Uterus (tissue), 4 donors: ENCODE measurements around the gene RAB5B. TPM values are rescaled to one million over a fixed set of nuclear protein-coding genes. Genes with fewer than 3 reads are reported as not detected.
"Not testable (repeated sequence)": the region's sequence is repeated elsewhere in the genome, so short reads cannot be mapped to it uniquely, and the experiment has no call there.

ENCODE experiments used
- DNase-seq, 2 donors: peaks; one replicate each; pipeline ENCODE4 v3.0.0-alpha.2; 2019 to 2020
- H3K27ac ChIP-seq, 2 donors: fragments of 200-600 bp; sonication (generic); 1 replicate in 1 of 2; 2 replicates in 1 of 2; pipeline ENCODE4 v1.5.1; 2016 to 2018
- H3K27me3 ChIP-seq, 2 donors: fragments of 200-600 bp; sonication (generic); one replicate each; pipeline ENCODE4 v1.5.1; 2018 to 2019; ENCODE audit warnings: control low read depth in 1 of 2
- H3K36me3 ChIP-seq, 2 donors: fragments of 200-600 bp; sonication (generic); one replicate each; pipeline ENCODE4 v1.5.1; 2019; ENCODE audit warnings: control low read depth in 1 of 2
- H3K4me1 ChIP-seq, 2 donors: fragments of 200-600 bp; sonication (generic); one replicate each; pipeline ENCODE4 v1.5.1; 2018 to 2019; ENCODE audit warnings: control low read depth in 1 of 2
- H3K4me3 ChIP-seq, 2 donors: fragments of 200-600 bp; sonication (generic); 1 replicate in 1 of 2; 2 replicates in 1 of 2; pipeline ENCODE4 v1.5.1; 2018 to 2019; ENCODE audit warnings: mild to moderate bottlenecking in 1 of 2
- H3K9me3 ChIP-seq, 2 donors: fragments of 200-600 bp; sonication (generic); one replicate each; pipeline ENCODE4 v1.5.1; 2019; ENCODE audit warnings: control low read depth in 1 of 2
- POLR2A ChIP-seq, 2 donors: fragments of 450-650 bp; IDR thresholded peaks; one replicate each; pipeline ENCODE4 v1.6.1; 2016; ENCODE audit warnings: antibody characterized with exemption in 2 of 2, mild to moderate bottlenecking in 1 of 2, moderate library complexity in 1 of 2
- intact Hi-C: fragments of 100-400 bp; cut with DNase I; formaldehyde crosslinking; loops from one replicate; pipeline ENCODE4 v1.15.1; 2023; ENCODE audit warnings: low total_unique reads
- total RNA-seq, 4 donors: library from RNA; depleted of rRNA in 3 of 4; stranded (reverse); fragments of >200 nt in 3 of 4; gene quantifications; one replicate each; pipeline versions ENCODE4 v1.1.0 to v1.2.4, GENCODE V29; 2014 to 2023
- TF ChIP-seq, protein P1 (sequence below), 4 experiments: fragments of 200-600 bp in 2 of 4; fragments of 450-650 bp in 2 of 4; sonication (generic) in 2 of 4; IDR thresholded peaks; one replicate each; pipeline ENCODE4 v1.5.1; 2016 to 2019; ENCODE audit warnings: antibody characterized with exemption in 4 of 4, mild to moderate bottlenecking in 2 of 4, moderate library complexity in 1 of 4
- donor health status: DM: yes; HTN: yes; CAD: no.

Gene RAB5B
- total RNA-seq, 4 donors from 2014 or later, result 49.4 to 128 (median 67.2) TPM

- Histone ChIP-seq H3K4me3 (peak within 1 kb of the TSS; percentile 72 to 79), H3K9me3 (no peaks in the 10 kb centered on the region), H3K4me1 (peaks cover 0 to 14% of the 10 kb centered on the region in 2 donors), H3K27me3 (no peaks in the 10 kb centered on the region), H3K36me3 (no peaks in the 10 kb centered on the region), H3K27ac (peak within 1 kb of the TSS; percentile 91 to 92)
- peak; percentile 96 to 97 for DNase-seq
- intact Hi-C loops, result loop anchor here (10.0 kb wide), 1 partner anchor 47 kb away; the partner anchor contains the start of gene SUOX
- TF ChIP-seq POLR2A (IDR thresholded peaks at IDR 0.05), result peak; percentile 23 to 73
- TF ChIP-seq, protein P1, sequence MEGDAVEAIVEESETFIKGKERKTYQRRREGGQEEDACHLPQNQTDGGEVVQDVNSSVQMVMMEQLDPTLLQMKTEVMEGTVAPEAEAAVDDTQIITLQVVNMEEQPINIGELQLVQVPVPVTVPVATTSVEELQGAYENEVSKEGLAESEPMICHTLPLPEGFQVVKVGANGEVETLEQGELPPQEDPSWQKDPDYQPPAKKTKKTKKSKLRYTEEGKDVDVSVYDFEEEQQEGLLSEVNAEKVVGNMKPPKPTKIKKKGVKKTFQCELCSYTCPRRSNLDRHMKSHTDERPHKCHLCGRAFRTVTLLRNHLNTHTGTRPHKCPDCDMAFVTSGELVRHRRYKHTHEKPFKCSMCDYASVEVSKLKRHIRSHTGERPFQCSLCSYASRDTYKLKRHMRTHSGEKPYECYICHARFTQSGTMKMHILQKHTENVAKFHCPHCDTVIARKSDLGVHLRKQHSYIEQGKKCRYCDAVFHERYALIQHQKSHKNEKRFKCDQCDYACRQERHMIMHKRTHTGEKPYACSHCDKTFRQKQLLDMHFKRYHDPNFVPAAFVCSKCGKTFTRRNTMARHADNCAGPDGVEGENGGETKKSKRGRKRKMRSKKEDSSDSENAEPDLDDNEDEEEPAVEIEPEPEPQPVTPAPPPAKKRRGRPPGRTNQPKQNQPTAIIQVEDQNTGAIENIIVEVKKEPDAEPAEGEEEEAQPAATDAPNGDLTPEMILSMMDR (IDR thresholded peaks at IDR 0.05), result peak in 3 of 4 experiments; percentile 19 to 66 (median 57)
Observed at GRCh38 chr12:56041552-56042429, 67.9 kb downstream of the RAB5B start, which contains the start of gene RPS26. Gene RPS26, plus strand, starts transcription at chr12:56041918. Its CDS starts 249 bp downstream, at chr12:56042167.

- H3K36me3 ChIP-seq, H3K27me3 ChIP-seq, DNase-seq, H3K9me3 ChIP-seq: not testable (repeated sequence)
- intact Hi-C loops, result loop anchor here (10.0 kb wide), 1 partner anchor 48 kb away; the partner anchor contains the start of gene SUOX
- H3K4me1 ChIP-seq, result peaks cover 0 to 14% of the 10 kb centered on the region in 2 donors
- H3K27ac ChIP-seq, result peak overlapping the region; percentile 91 to 92
- peak overlapping the region; percentile 72 to 79 for H3K4me3 ChIP-seq
Observed at GRCh38 chr12:56042430-56042813, 68.5 kb downstream of the RAB5B start.

- DNase-seq, result no peak
- Histone ChIP-seq H3K36me3 (no peaks in the 10 kb centered on the region), H3K27ac (peak overlapping the region; percentile 91 to 92)
Observed at GRCh38 chr12:56042843-56043242, 69.0 kb downstream of the RAB5B start.

More at GRCh38 chr12:56042843-56043242, 69.0 kb downstream of the RAB5B start:
- TF ChIP-seq, protein P1 (IDR thresholded peaks at IDR 0.05), result no peak
- TF ChIP-seq POLR2A (IDR thresholded peaks at IDR 0.05), result no peak
- intact Hi-C loops, result loop anchor here (10.0 kb wide), 1 partner anchor 48 kb away; the partner anchor contains the start of gene SUOX
- Histone ChIP-seq H3K9me3 (no peaks in the 10 kb centered on the region), H3K4me3 (peak overlapping the region; percentile 72 to 79), H3K27me3 (no peaks in the 10 kb centered on the region), H3K4me1 (peaks cover 0 to 14% of the 10 kb centered on the region in 2 donors)

Other genes starting within 250 kb of the RAB5B start
- 100 to 1,000 TPM; 417 to 911 (median 637) TPM for gene CD63, start 245.1 kb upstream of the RAB5B start, total RNA-seq
- 10 to 100 TPM in 1 of 4 donors, 1 to 10 TPM in 2, under 1 TPM in 1; 0.77 to 17.1 (median 5.0) TPM for gene GDF11, start 231.0 kb upstream of the RAB5B start, total RNA-seq
- 100 to 1,000 TPM in 1 of 4 donors, 10 to 100 TPM in 3; 45.9 to 106 (median 66.6) TPM for gene SARNP, start 156.4 kb upstream of the RAB5B start, total RNA-seq
- gene ORMDL2, start 156.0 kb upstream of the RAB5B start, total RNA-seq, result 10 to 100 TPM in 1 of 4 donors, 1 to 10 TPM in 3; 1.3 to 38.6 (median 7.5) TPM
- 100 to 1,000 TPM in 1 of 4 donors, 10 to 100 TPM in 2, 1 to 10 TPM in 1; 4.1 to 100 (median 40.2) TPM for gene DNAJC14, start 144.5 kb upstream of the RAB5B start, total RNA-seq
- 10 to 100 TPM in 2 of 4 donors, 1 to 10 TPM in 2; 5.6 to 36.6 (median 11.4) TPM for gene MMP19, start 131.1 kb upstream of the RAB5B start, total RNA-seq
- gene PYM1, start 46.2 kb upstream of the RAB5B start, total RNA-seq, result 10 to 100 TPM in 3 of 4 donors, 1 to 10 TPM in 1; 8.2 to 26.8 (median 21.9) TPM
- gene DGKA, start 42.9 kb upstream of the RAB5B start, total RNA-seq, result 100 to 1,000 TPM in 1 of 4 donors, 10 to 100 TPM in 3; 24.0 to 183 (median 55.1) TPM
- gene PMEL, start 8.0 kb upstream of the RAB5B start, total RNA-seq, result 1 to 10 TPM in 2 of 4 donors, under 1 TPM in 1, not detected in 1; 0.26 to 3.6 (median 2.9) TPM
- 10 to 100 TPM; 19.0 to 35.6 (median 28.7) TPM for gene CDK2, start 7.2 kb upstream of the RAB5B start, total RNA-seq
- 10 to 100 TPM in 3 of 4 donors, 1 to 10 TPM in 1; 5.1 to 35.5 (median 26.7) TPM for gene SUOX, start 23.2 kb downstream of the RAB5B start, total RNA-seq
- 10 to 100 TPM in 1 of 4 donors, 1 to 10 TPM in 2, not detected in 1; 4.4 to 19.4 (median 5.6) TPM for gene IKZF4, start 47.0 kb downstream of the RAB5B start, total RNA-seq
- gene RPS26, start 67.8 kb downstream of the RAB5B start, total RNA-seq, result 1,000 to 10,000 TPM in 1 of 4 donors, 100 to 1,000 TPM in 1, 10 to 100 TPM in 2; 35.4 to 1,129 (median 240) TPM
- 10 to 100 TPM in 1 of 4 donors, 1 to 10 TPM in 2, under 1 TPM in 1; 0.77 to 29.0 (median 6.5) TPM for gene ERBB3, start 106.1 kb downstream of the RAB5B start, total RNA-seq
- gene PA2G4, start 130.5 kb downstream of the RAB5B start, total RNA-seq, result 100 to 1,000 TPM in 1 of 4 donors, 10 to 100 TPM in 3; 64.4 to 120 (median 81.0) TPM
- 1,000 to 10,000 TPM; 1,022 to 4,789 (median 2,600) TPM for gene RPL41, start 142.6 kb downstream of the RAB5B start, total RNA-seq
- gene ZC3H10, start 144.2 kb downstream of the RAB5B start, total RNA-seq, result 1 to 10 TPM; 1.3 to 9.8 (median 4.2) TPM
- gene ESYT1, start 154.2 kb downstream of the RAB5B start, total RNA-seq, result 100 to 1,000 TPM in 3 of 4 donors, 10 to 100 TPM in 1; 98.4 to 203 (median 134) TPM
- 10 to 100 TPM in 3 of 4 donors, 1 to 10 TPM in 1; 6.7 to 57.5 (median 27.0) TPM for gene MYL6B, start 178.5 kb downstream of the RAB5B start, total RNA-seq
- gene MYL6, start 184.3 kb downstream of the RAB5B start, total RNA-seq, result 1,000 to 10,000 TPM; 1,103 to 4,858 (median 2,577) TPM
- 100 to 1,000 TPM in 1 of 4 donors, 10 to 100 TPM in 3; 63.2 to 214 (median 81.0) TPM for gene SMARCC2, start 215.4 kb downstream of the RAB5B start, total RNA-seq
- gene RNF41, start 247.8 kb downstream of the RAB5B start, total RNA-seq, result 10 to 100 TPM; 40.3 to 84.8 (median 58.0) TPM